ENCODE data around the gene FOXD2.
A peak's percentile ranks its signal among the peaks of the same experiment; 100 is the strongest.

The FOXD2 gene

DNA sequence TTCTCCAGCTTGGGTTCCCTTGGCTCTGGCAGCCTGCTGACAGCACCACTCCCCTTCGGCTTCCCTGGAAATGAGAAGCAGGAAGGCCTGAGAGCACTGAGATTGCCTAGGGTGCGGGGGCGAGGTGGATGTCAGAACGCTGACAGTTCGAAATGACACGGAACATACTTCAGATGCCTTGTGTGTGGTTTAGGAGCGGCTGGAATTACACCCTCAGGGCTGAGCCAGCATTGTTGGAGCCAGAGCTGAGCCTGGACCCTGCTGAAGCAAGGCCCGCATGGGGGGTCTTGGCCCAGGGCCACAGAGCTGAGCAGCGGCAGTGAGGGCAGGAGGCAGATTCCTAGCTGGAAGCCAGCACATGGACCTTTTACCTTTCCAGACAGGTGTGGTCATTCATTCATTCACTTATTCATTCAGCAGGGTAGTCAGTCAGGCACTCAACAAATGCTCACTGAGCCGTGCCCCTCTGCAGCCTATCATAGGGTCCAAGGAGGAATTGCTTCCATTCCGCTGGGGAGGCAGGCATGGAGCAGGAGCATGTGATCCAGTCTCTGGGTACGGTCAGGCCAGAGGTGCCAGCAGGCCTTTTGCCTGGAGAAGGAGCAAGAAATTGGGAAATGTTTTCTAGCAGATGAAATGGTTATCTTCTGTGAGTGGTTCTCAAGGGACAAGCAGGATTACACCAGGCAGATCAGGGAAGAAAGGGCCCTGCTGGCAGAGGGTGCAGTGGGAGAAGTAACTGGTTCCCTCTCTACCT, 28.4 kb upstream of the FOXD2 start (continued):
- TF ChIP-seq, protein P1, sequence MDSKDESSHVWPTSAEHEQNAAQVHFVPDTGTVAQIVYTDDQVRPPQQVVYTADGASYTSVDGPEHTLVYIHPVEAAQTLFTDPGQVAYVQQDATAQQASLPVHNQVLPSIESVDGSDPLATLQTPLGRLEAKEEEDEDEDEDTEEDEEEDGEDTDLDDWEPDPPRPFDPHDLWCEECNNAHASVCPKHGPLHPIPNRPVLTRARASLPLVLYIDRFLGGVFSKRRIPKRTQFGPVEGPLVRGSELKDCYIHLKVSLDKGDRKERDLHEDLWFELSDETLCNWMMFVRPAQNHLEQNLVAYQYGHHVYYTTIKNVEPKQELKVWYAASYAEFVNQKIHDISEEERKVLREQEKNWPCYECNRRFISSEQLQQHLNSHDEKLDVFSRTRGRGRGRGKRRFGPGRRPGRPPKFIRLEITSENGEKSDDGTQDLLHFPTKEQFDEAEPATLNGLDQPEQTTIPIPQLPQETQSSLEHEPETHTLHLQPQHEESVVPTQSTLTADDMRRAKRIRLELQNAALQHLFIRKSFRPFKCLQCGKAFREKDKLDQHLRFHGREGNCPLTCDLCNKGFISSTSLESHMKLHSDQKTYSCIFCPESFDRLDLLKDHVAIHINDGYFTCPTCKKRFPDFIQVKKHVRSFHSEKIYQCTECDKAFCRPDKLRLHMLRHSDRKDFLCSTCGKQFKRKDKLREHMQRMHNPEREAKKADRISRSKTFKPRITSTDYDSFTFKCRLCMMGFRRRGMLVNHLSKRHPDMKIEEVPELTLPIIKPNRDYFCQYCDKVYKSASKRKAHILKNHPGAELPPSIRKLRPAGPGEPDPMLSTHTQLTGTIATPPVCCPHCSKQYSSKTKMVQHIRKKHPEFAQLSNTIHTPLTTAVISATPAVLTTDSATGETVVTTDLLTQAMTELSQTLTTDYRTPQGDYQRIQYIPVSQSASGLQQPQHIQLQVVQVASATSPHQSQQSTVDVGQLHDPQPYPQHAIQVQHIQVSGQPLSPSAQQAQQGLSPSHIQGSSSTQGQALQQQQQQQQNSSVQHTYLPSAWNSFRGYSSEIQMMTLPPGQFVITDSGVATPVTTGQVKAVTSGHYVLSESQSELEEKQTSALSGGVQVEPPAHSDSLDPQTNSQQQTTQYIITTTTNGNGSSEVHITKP (tag by site-specific recombination; IDR thresholded peaks at IDR 0.05), result no peak
- peak; percentile 37; the same call in 1 of the 2 replicates for TF ChIP-seq ZBTB8A (tag by site-specific recombination; IDR thresholded peaks at IDR 0.05)
- no peak for TF ChIP-seq ZNF292 (tag by site-specific recombination; IDR thresholded peaks at IDR 0.05; ENCODE audit: borderline replicate concordance, low read depth)
- no peak for TF ChIP-seq ZNF791 (tag by site-specific recombination; IDR thresholded peaks at IDR 0.05)
- TF ChIP-seq, protein P2, sequence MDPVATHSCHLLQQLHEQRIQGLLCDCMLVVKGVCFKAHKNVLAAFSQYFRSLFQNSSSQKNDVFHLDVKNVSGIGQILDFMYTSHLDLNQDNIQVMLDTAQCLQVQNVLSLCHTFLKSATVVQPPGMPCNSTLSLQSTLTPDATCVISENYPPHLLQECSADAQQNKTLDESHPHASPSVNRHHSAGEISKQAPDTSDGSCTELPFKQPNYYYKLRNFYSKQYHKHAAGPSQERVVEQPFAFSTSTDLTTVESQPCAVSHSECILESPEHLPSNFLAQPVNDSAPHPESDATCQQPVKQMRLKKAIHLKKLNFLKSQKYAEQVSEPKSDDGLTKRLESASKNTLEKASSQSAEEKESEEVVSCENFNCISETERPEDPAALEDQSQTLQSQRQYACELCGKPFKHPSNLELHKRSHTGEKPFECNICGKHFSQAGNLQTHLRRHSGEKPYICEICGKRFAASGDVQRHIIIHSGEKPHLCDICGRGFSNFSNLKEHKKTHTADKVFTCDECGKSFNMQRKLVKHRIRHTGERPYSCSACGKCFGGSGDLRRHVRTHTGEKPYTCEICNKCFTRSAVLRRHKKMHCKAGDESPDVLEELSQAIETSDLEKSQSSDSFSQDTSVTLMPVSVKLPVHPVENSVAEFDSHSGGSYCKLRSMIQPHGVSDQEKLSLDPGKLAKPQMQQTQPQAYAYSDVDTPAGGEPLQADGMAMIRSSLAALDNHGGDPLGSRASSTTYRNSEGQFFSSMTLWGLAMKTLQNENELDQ (tag by site-specific recombination; IDR thresholded peaks at IDR 0.05; ENCODE audit: low read depth), result no peak
- no peak for TF ChIP-seq ZNF626 (tag by site-specific recombination; IDR thresholded peaks at IDR 0.05)
- no peak for TF ChIP-seq ZNF214 (tag by site-specific recombination; IDR thresholded peaks at IDR 0.05; ENCODE audit: borderline replicate concordance)
- TF ChIP-seq, protein P3, sequence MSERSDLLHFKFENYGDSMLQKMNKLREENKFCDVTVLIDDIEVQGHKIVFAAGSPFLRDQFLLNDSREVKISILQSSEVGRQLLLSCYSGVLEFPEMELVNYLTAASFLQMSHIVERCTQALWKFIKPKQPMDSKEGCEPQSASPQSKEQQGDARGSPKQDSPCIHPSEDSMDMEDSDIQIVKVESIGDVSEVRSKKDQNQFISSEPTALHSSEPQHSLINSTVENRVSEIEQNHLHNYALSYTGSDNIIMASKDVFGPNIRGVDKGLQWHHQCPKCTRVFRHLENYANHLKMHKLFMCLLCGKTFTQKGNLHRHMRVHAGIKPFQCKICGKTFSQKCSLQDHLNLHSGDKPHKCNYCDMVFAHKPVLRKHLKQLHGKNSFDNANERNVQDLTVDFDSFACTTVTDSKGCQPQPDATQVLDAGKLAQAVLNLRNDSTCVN (tag by site-specific recombination; optimal IDR thresholded peaks at IDR 0.05), result no peak

DNA sequence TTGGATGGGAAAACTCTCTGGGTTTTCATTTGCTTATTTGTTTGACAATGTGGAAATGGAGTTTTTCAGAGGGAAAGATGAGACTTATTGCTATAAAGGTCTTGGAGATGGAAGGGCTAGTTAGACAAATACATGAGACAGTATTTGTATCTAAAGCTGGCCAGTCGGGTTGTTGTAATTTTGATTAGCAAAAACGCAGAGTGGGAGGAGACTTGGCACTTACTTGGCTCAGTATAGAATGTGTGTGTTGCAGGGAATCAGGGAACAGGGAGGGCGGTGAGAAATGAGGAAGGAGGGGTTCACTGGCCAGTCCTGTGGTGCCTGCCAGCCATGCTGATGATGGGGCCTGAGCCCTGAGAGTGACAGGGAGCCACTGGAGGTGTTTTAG, 27.8 kb upstream of the FOXD2 start:
- POLR2A ChIA-PET, result interaction anchor here (1.8 kb wide), 1 partner anchor 28 kb away, joined by 5 read pairs; the partner anchor contains the start of gene FOXD2
- Histone ChIP-seq H3K4me1 (ENCODE audit: control insufficient read depth, insufficient read depth, low read length) (no peaks in the 10 kb centered on the region), H3K36me3 (ENCODE audit: control insufficient read depth in 2 of 2, insufficient read depth in 1 of 2, low read length in 2 of 2) (no peaks in the 10 kb centered on the region), H3K9me3 (ENCODE audit: control insufficient read depth, insufficient read depth, low read depth, low read length) (no peaks in the 10 kb centered on the region), H3K4me3 (ENCODE audit: low read depth, low read length) (no peak overlapping the region), H3K27ac (ENCODE audit: extremely low read depth, low read depth, low read length) (no peak overlapping the region)
- CTCF ChIA-PET, result interaction anchor here (0.9 to 1.3 kb wide), 4 partner anchors 12 to 302 kb away, joined by 3 to 4 read pairs (median 3); no protein-coding TSS in a partner anchor
- TF ChIP-seq, protein P4, sequence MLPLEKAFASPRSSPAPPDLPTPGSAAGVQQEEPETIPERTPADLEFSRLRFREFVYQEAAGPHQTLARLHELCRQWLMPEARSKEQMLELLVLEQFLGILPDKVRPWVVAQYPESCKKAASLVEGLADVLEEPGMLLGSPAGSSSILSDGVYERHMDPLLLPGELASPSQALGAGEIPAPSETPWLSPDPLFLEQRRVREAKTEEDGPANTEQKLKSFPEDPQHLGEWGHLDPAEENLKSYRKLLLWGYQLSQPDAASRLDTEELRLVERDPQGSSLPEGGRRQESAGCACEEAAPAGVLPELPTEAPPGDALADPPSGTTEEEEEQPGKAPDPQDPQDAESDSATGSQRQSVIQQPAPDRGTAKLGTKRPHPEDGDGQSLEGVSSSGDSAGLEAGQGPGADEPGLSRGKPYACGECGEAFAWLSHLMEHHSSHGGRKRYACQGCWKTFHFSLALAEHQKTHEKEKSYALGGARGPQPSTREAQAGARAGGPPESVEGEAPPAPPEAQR (tag by site-specific recombination; IDR thresholded peaks at IDR 0.05), result no peak
- TF ChIP-seq WT1 (tag by site-specific recombination; IDR thresholded peaks at IDR 0.05) (no peak), ZBTB20 (tag by site-specific recombination; IDR thresholded peaks at IDR 0.05) (no peak)

DNA sequence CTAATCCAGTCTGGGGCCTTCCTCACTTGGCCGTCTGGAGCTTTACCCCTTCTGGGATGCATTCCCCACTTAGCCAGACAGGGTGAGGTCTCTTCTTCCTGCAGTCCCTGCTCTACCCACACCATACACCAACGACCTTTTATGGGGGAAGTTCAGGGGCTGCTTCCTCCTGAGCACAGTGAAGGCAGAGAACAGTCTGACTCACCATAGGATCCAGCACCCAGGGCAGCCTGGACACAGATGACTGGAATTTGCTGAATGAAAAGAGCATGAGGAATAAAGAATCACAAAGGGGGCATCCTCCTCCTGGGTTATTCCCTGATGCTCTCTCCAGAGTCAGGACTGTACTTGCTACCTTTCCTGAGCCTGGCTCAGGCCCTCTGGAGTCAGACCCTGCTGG, 26.4 kb upstream of the FOXD2 start:
- H3K27ac ChIP-seq (ENCODE audit: extremely low read depth, low read depth, low read length), result no peak overlapping the region
- no peak overlapping the region for H3K4me3 ChIP-seq (ENCODE audit: low read depth, low read length)
- no peaks in the 10 kb centered on the region for H3K9me3 ChIP-seq (ENCODE audit: control insufficient read depth, insufficient read depth, low read depth, low read length)
- H3K36me3 ChIP-seq (ENCODE audit: control insufficient read depth in 2 of 2, insufficient read depth in 1 of 2, low read length in 2 of 2), result no peaks in the 10 kb centered on the region
- CTCF ChIA-PET, result interaction anchor here (0.6 to 2.4 kb wide), 4 partner anchors 22 to 87 kb away, joined by 4 to 8 read pairs (median 4); no protein-coding TSS in a partner anchor
- POLR2A ChIA-PET, result no interaction called here
- H3K4me1 ChIP-seq (ENCODE audit: control insufficient read depth, insufficient read depth, low read length), result no peaks in the 10 kb centered on the region
- no peak for TF ChIP-seq ZNF670 (tag by site-specific recombination; IDR thresholded peaks at IDR 0.05; ENCODE audit: low read depth)
- TF ChIP-seq ZNF19 (tag by site-specific recombination; IDR thresholded peaks at IDR 0.05; ENCODE audit: low read depth), result no peak
- TF ChIP-seq, protein P5, sequence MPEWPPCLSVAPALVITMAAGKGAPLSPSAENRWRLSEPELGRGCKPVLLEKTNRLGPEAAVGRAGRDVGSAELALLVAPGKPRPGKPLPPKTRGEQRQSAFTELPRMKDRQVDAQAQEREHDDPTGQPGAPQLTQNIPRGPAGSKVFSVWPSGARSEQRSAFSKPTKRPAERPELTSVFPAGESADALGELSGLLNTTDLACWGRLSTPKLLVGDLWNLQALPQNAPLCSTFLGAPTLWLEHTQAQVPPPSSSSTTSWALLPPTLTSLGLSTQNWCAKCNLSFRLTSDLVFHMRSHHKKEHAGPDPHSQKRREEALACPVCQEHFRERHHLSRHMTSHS (tag by site-specific recombination; IDR thresholded peaks at IDR 0.05), result no peak
- TF ChIP-seq ZNF426 (tag by site-specific recombination; IDR thresholded peaks at IDR 0.05), result no peak
- TF ChIP-seq, protein P6, sequence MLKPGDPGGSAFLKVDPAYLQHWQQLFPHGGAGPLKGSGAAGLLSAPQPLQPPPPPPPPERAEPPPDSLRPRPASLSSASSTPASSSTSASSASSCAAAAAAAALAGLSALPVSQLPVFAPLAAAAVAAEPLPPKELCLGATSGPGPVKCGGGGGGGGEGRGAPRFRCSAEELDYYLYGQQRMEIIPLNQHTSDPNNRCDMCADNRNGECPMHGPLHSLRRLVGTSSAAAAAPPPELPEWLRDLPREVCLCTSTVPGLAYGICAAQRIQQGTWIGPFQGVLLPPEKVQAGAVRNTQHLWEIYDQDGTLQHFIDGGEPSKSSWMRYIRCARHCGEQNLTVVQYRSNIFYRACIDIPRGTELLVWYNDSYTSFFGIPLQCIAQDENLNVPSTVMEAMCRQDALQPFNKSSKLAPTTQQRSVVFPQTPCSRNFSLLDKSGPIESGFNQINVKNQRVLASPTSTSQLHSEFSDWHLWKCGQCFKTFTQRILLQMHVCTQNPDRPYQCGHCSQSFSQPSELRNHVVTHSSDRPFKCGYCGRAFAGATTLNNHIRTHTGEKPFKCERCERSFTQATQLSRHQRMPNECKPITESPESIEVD (tag by site-specific recombination; IDR thresholded peaks at IDR 0.05), result no peak
- TF ChIP-seq ZNF214 (tag by site-specific recombination; IDR thresholded peaks at IDR 0.05; ENCODE audit: borderline replicate concordance), result no peak
- no peak for TF ChIP-seq SP7 (tag by site-specific recombination; IDR thresholded peaks at IDR 0.05)
- TF ChIP-seq ZNF621 (tag by site-specific recombination; IDR thresholded peaks at IDR 0.05), result no peak
- TF ChIP-seq ZNF561 (tag by site-specific recombination; IDR thresholded peaks at IDR 0.05; ENCODE audit: borderline replicate concordance), result no peak
- no peak for TF ChIP-seq ZNF248 (tag by site-specific recombination; IDR thresholded peaks at IDR 0.05)
